NT2/D1 (cell line): ENCODE measurements around the gene AK5.

Experiments
- SUZ12 ChIP-seq: IDR thresholded peaks from 2 replicates; pipeline ENCODE4 v1.6.1; 2011; ENCODE audit not compliant: insufficient read length, insufficient read depth; ENCODE audit errors: extremely low read depth
- YY1 ChIP-seq: IDR thresholded peaks from 2 replicates; pipeline ENCODE4 v1.6.1; 2011; ENCODE audit not compliant: insufficient read length, insufficient read depth
- ZNF274 ChIP-seq: IDR thresholded peaks from 2 replicates; pipeline ENCODE4 v1.6.1; 2011; ENCODE audit warnings: mild to moderate bottlenecking, low read depth, low read length

DNA sequence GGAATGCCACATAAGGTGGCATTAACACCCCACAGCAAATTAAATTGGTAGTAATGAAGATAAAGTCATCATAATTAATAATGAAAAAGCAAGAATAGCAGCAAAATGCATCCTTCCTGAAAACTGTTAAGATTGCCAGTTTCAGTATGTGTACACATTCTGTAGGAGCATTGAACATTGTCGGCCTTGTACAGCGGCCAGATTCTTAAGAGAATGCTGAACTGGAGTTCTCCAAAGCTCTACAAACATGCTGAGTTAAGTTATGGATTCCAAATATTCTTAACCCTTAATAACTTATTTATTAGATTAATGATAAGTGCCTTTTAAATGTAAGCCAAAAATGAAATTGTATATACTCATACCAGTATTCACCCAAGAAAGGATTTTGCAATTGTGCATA, 189.9 kb downstream of the AK5 start:
- TF ChIP-seq ZNF274 (no peak), YY1 (no peak), SUZ12 (no peak)
